LNCaP clone FGC (cell line): ENCODE measurements around the gene PNPLA3.

ENCODE experiments used
- DNase-seq: peaks from one replicate; pipeline ENCODE4 v3.0.0-alpha.2; 2011; ENCODE audit warnings: low read depth
- H3K4me3 ChIP-seq: 2 replicates; pipeline ENCODE4 v1.5.1; 2011; ENCODE audit warnings: mild to moderate bottlenecking, low read depth, low read length, control low read depth
- TF ChIP-seq, protein P1 (sequence below): IDR thresholded peaks from 2 replicates; pipeline ENCODE4 v1.5.1; 2012; ENCODE audit warnings: mild to moderate bottlenecking; ENCODE audit not compliant: control insufficient read depth, insufficient read depth; ENCODE audit errors: extremely low read depth

Gene PNPLA3

DNA sequence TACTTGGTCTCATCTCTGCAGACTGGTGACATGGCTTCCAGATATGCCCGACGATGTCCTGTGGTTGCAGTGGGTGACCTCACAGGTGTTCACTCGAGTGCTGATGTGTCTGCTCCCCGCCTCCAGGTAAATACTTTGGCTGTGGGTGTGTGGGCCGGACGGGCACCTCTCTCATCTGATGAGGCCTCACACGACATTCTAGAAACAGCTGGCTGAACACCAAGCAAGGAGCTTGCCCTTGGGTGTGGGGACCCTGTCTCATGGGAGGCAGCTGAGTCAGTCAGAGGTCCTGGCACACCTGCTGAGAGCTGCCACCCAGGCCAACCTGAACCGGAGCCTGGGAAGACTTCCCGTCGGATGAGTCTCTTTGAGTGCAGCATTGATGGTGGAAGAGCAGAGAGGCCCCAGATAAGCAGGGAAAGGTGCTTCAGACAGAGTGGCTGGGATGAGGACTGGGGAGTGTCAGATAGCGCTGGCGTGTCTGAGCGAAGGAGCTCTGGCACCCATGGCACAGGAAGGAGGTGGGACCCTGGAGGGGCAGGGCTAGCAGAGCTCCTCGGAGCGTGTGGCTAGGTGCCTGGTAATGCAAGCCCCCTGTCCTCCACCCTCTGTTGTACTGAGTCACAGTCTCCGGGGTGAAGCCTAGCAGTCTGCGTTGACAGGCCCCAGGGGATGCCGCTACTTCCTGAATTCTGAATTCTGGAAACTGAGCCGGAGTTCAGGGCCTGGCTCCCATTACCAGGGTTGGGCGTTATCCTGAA, 21.2 kb downstream of the PNPLA3 start:
- DNase-seq = no peak
- H3K4me3 ChIP-seq = no peak overlapping the region
- TF ChIP-seq, protein P1, sequence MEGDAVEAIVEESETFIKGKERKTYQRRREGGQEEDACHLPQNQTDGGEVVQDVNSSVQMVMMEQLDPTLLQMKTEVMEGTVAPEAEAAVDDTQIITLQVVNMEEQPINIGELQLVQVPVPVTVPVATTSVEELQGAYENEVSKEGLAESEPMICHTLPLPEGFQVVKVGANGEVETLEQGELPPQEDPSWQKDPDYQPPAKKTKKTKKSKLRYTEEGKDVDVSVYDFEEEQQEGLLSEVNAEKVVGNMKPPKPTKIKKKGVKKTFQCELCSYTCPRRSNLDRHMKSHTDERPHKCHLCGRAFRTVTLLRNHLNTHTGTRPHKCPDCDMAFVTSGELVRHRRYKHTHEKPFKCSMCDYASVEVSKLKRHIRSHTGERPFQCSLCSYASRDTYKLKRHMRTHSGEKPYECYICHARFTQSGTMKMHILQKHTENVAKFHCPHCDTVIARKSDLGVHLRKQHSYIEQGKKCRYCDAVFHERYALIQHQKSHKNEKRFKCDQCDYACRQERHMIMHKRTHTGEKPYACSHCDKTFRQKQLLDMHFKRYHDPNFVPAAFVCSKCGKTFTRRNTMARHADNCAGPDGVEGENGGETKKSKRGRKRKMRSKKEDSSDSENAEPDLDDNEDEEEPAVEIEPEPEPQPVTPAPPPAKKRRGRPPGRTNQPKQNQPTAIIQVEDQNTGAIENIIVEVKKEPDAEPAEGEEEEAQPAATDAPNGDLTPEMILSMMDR = no peak

DNA sequence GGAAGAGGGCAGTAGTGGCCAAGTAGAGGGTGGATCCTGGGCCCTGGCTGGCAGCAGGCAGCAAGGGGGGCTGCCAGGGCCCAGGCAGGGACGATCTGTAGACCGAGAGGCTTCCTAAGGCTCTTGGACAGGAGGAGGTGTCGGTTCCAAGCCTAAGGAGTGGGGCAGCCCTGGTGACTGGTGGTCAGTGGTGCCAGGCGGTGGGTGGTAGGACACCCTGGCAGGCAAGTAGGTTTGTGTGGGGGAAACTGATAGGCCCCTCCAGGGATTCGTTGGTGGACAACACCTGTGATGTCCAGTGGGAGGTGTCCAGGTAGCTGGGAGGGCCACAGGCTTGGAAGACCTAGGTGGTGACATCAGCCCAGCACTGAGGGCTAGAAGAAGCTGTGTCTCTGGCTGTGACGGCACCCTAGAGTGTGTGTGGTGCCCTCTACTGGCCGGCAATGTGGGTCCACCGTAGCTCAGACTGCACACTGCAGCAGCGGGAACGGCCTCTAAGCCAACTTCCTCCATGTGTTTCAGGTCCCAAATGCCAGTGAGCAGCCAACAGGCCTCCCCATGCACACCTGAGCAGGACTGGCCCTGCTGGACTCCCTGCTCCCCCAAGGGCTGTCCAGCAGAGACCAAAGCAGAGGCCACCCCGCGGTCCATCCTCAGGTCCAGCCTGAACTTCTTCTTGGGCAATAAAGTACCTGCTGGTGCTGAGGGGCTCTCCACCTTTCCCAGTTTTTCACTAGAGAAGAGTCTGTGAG, 22.2 kb downstream of the PNPLA3 start:
- no peak for DNase-seq
- TF ChIP-seq, protein P1 = peak; percentile 83

DNA sequence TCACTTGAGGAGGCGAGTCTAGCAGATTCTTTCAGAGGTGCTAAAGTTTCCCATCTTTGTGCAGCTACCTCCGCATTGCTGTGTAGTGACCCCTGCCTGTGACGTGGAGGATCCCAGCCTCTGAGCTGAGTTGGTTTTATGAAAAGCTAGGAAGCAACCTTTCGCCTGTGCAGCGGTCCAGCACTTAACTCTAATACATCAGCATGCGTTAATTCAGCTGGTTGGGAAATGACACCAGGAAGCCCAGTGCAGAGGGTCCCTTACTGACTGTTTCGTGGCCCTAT, 22.7 kb downstream of the PNPLA3 start:
- TF ChIP-seq, protein P1 = peak; percentile 22; the same call in 1 of the 2 replicates
- DNase-seq = no peak
- H3K4me3 ChIP-seq = no peak overlapping the region

More for the DNA sequence above, 22.2 kb downstream of the PNPLA3 start:
- H3K4me3 ChIP-seq = no peak overlapping the region

DNA sequence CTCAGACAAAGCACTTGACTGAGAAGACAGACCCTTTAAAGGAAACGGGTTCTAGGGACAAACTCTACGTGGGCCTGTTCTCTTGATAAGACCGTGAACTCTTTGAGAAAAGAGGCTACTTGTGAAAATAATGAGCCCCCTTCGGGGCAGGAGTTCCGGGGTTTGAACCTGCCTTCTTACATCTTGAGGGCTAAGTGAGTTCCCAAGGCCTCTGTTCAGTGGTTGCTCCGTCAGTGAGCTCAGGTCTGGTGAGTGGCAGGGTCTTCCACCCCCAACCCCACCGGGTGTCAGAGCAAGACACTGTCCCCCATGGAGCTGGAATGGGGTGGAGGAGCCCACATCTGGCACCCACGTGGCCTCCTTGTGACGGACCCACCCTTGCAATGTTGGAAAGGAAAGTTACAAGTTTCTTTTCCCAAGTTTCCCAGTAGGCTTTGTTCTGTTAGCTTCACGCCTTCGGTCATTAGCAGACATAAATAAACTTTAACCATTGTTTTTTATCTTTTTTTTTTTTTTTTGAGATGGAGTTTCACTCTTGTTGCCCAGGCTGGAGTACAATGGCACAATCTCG, 25.3 kb downstream of the PNPLA3 start:
- DNase-seq = no peak
- TF ChIP-seq, protein P1 = no peak

DNA sequence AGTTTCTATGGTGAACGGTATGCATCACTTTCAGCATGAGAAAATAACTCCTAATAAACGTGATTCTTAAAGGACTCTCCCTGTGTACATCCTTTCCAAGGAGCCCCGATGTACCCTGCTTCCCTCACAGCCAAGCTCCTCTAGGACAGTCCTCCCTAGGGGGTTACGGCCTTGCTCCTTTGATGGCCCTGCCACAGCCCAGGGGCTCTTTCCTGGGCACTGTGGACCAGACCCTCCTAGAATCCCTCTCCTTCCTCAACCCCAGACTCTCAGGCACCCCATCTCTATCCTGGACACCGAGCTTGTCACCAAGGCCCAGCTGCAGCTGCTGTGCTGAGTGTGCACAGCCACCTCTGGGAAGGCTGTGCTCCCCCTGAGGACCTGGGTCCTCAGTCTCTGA, 27.8 kb downstream of the PNPLA3 start:
- H3K4me3 ChIP-seq = no peak overlapping the region
- DNase-seq = no peak
- TF ChIP-seq, protein P1 = no peak

More for the DNA sequence above, 25.3 kb downstream of the PNPLA3 start:
- no peak overlapping the region for H3K4me3 ChIP-seq

DNA sequence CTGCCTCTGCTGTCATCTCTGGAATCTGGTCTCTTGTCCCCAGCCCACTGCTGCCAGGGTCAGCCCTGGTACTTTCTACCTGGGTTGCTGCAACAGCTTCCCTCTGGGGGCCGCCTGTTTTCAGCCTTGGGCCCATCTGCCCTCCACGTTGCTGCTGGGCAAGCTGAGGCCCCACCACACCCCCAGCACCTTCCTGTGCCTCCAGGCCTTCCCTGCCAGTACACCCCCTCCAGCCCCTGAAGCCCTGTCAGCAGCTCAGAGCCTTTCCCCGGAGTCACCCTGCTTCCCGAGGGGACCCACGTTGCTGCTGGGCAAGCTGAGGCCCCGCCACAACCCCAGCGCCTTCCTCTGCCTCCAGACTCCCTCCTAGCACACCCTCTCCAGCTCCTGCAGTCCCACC, 28.4 kb downstream of the PNPLA3 start:
- TF ChIP-seq, protein P1 = no peak
- DNase-seq = no peak
- H3K4me3 ChIP-seq = no peak overlapping the region
